ENCODE results near the gene CCDC177.

DNA sequence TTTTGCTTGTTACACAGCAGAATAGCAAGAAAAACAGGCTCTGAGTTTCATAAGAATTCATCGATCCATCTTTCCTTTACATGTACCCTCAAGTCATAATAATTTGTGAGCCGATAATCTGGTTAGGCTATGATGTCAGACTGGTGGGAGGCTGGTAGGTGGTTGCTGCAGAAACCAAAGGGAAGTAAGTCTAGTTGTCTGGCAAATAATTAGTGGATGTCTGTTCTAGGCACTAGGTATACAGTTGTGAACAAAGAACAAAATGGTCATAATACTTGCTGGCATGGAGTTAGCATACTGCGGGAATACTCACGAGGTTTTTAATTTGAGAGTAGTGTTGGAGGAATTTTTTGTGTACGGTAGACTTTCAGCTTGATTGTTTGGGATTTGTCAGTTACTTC is 45.5 kb upstream of the CCDC177 start:
- TF ChIP-seq, protein P1, sequence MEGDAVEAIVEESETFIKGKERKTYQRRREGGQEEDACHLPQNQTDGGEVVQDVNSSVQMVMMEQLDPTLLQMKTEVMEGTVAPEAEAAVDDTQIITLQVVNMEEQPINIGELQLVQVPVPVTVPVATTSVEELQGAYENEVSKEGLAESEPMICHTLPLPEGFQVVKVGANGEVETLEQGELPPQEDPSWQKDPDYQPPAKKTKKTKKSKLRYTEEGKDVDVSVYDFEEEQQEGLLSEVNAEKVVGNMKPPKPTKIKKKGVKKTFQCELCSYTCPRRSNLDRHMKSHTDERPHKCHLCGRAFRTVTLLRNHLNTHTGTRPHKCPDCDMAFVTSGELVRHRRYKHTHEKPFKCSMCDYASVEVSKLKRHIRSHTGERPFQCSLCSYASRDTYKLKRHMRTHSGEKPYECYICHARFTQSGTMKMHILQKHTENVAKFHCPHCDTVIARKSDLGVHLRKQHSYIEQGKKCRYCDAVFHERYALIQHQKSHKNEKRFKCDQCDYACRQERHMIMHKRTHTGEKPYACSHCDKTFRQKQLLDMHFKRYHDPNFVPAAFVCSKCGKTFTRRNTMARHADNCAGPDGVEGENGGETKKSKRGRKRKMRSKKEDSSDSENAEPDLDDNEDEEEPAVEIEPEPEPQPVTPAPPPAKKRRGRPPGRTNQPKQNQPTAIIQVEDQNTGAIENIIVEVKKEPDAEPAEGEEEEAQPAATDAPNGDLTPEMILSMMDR (optimal IDR thresholded peaks at IDR 0.05 in 1 of 3, IDR thresholded peaks at IDR 0.05 in 1 of 3, conservative IDR thresholded peaks at IDR 0.05 in 1 of 3; ENCODE audit: extremely low read depth in 1 of 3, insufficient read depth in 2 of 3, low read length in 3 of 3) = no peak
- TF ChIP-seq EZH2 (IDR thresholded peaks at IDR 0.05; ENCODE audit: low read length) = no peak

Measured in keratinocyte (primary cell).